H1 (cell line): Measurements from ENCODE around the gene GPR160. TPM values are rescaled to one million over a fixed set of nuclear protein-coding genes. Genes with fewer than 3 reads are reported as not detected.
A peak's percentile ranks its signal among the peaks of the same experiment; 100 is the strongest.

Experiments
- CTCF ChIA-PET: fragments of 300-600 bp; sonication (Branson Sonifier 250); formaldehyde crosslinking; loops from one replicate; lab custom pipeline; 2021; ENCODE audit not compliant: partially characterized antibody; lab: Charles Lee
- POLR2A ChIA-PET: fragments of 300-600 bp; sonication (Branson Sonifier 250); formaldehyde crosslinking; loops from one replicate; lab custom pipeline; 2021; ENCODE audit warnings: inconsistent platforms; ENCODE audit not compliant: partially characterized antibody; lab: Charles Lee
- DNase-seq, 2 experiments: peaks; one replicate each; pipeline versions ENCODE4 v3.0.0 to v3.0.0-alpha.2; 2010 to 2022; ENCODE audit warnings: low spot score in 2 of 2, low read depth in 1 of 2, mixed read lengths in 1 of 2
- FAIRE-seq: peaks from 2 replicates; lab custom pipeline; 2011; peaks lifted over from hg19 to GRCh38; lab: Jason Lieb, UNC
- H2AFZ ChIP-seq: 2 replicates; pipeline ENCODE4 v1.8.1; 2012; ENCODE audit warnings: low read length, inconsistent platforms
- H2AK5ac ChIP-seq: 2 replicates; pipeline ENCODE4 v1.6.1; 2013; ENCODE audit warnings: low read depth, low read length
- H2BK120ac ChIP-seq: replicated peaks from 2 replicates; pipeline ENCODE3; 2013; ENCODE audit warnings: low read depth, low read length, inconsistent platforms
- H2BK12ac ChIP-seq: 2 replicates; pipeline ENCODE4 v1.6.1; 2013; ENCODE audit warnings: low read depth, low read length
- H2BK15ac ChIP-seq: 2 replicates; pipeline ENCODE4 v1.6.1; 2013; ENCODE audit warnings: low read length
- H2BK20ac ChIP-seq: 2 replicates; pipeline ENCODE4 v1.6.1; 2013; ENCODE audit warnings: low read length
- H2BK5ac ChIP-seq: 2 replicates; pipeline ENCODE4 v1.6.1; 2013; ENCODE audit warnings: low read depth, low read length
- H3K14ac ChIP-seq: 2 replicates; pipeline ENCODE4 v1.6.1; 2013; ENCODE audit warnings: inconsistent platforms; ENCODE audit not compliant: insufficient read length
- H3K18ac ChIP-seq: 2 replicates; pipeline ENCODE4 v1.6.1; 2013; ENCODE audit warnings: low read length; ENCODE audit errors: extremely low read depth
- H3K23ac ChIP-seq: 2 replicates; pipeline ENCODE4 v1.6.1; 2013; ENCODE audit warnings: inconsistent platforms; ENCODE audit not compliant: insufficient read length
- H3K23me2 ChIP-seq: 2 replicates; pipeline ENCODE4 v1.6.1; 2013; ENCODE audit warnings: low read depth, low read length
- H3K27ac ChIP-seq: 2 replicates; pipeline ENCODE4 v1.6.1; 2011; ENCODE audit warnings: low read depth, low read length, inconsistent platforms
- H3K27me3 ChIP-seq, 4 experiments: replicated peaks in 1 of 4; 1 replicate in 1 of 4; 2 replicates in 3 of 4; pipeline versions ENCODE4 v1.6.1 to v1.8.1; 2011 to 2013; ENCODE audit warnings: low read length in 3 of 4, mild to moderate bottlenecking in 3 of 4, inconsistent platforms in 2 of 4, mixed read lengths in 2 of 4, moderate library complexity in 1 of 4; ENCODE audit not compliant: control insufficient read depth in 3 of 4, insufficient read depth in 3 of 4; ENCODE audit errors: extremely low read depth in 1 of 4
- H3K36me3 ChIP-seq, 4 experiments: 2 replicates each; pipeline versions ENCODE4 v1.6.1 to v1.8.1; 2011 to 2013; ENCODE audit warnings: mild to moderate bottlenecking in 4 of 4, low read length in 3 of 4, moderate library complexity in 2 of 4, control low read depth in 1 of 4, inconsistent platforms in 1 of 4; ENCODE audit not compliant: insufficient read depth in 4 of 4, control insufficient read depth in 2 of 4
- H3K4ac ChIP-seq: replicated peaks from 2 replicates; pipeline ENCODE3; 2013; ENCODE audit warnings: low read length, low read depth, mixed read lengths, inconsistent platforms; ENCODE audit not compliant: insufficient read length
- H3K4me1 ChIP-seq, 4 experiments: replicated peaks in 1 of 4; 1 replicate in 1 of 4; 2 replicates in 3 of 4; pipeline versions ENCODE4 v1.6.1 to v1.8.1; 2011 to 2013; ENCODE audit warnings: low read length in 3 of 4, inconsistent platforms in 2 of 4, mixed read lengths in 1 of 4; ENCODE audit not compliant: insufficient read depth in 4 of 4, control insufficient read depth in 3 of 4
- H3K4me2 ChIP-seq, 2 experiments: 2 replicates each; pipeline versions ENCODE4 v1.6.1 to v1.8.1; 2011 to 2013; ENCODE audit warnings: low read depth in 2 of 2, low read length in 2 of 2, control low read depth in 1 of 2, inconsistent platforms in 1 of 2, mild to moderate bottlenecking in 1 of 2; ENCODE audit not compliant: insufficient read depth in 1 of 2
- H3K4me3 ChIP-seq, 4 experiments: fragments of 200-600, 300-600 bp in 1 of 4; sonication (generic), shearing (Covaris generic), sonication (Bioruptor Twin) in 1 of 4; 2 replicates each; pipeline versions ENCODE4 v1.5.1 to v1.8.1; 2011 to 2016; ENCODE audit warnings: low read length in 4 of 4, low read depth in 3 of 4, control low read depth in 2 of 4, inconsistent platforms in 2 of 4, mild to moderate bottlenecking in 2 of 4, mixed read lengths in 1 of 4, moderate library complexity in 1 of 4; ENCODE audit not compliant: insufficient read depth in 2 of 4; ENCODE audit errors: extremely low read depth in 1 of 4
- H3K56ac ChIP-seq: replicated peaks from 2 replicates; pipeline ENCODE3; 2013; ENCODE audit warnings: low read depth, mild to moderate bottlenecking, mixed read lengths, low read length, inconsistent platforms; ENCODE audit not compliant: insufficient read length
- H3K79me1 ChIP-seq: 2 replicates; pipeline ENCODE4 v1.6.1; 2013; ENCODE audit warnings: low read depth, low read length, control low read depth
- H3K79me2 ChIP-seq, 2 experiments: 2 replicates each; pipeline versions ENCODE4 v1.6.1 to v1.8.1; 2012 to 2013; ENCODE audit warnings: low read length in 2 of 2, mild to moderate bottlenecking in 2 of 2, inconsistent platforms in 1 of 2; ENCODE audit not compliant: insufficient read depth in 2 of 2, control insufficient read depth in 1 of 2
- H3K9ac ChIP-seq, 4 experiments: replicated peaks in 1 of 4; 1 replicate in 1 of 4; 2 replicates in 3 of 4; pipeline versions ENCODE4 v1.6.1 to v1.8.1; 2011 to 2013; ENCODE audit warnings: low read depth in 3 of 4, low read length in 3 of 4, control low read depth in 2 of 4, mild to moderate bottlenecking in 2 of 4, moderate library complexity in 2 of 4, inconsistent platforms in 1 of 4; ENCODE audit errors: extremely low read depth in 1 of 4
- H3K9me3 ChIP-seq, 2 experiments: 2 replicates each; pipeline versions ENCODE4 v1.6.1 to v1.8.1; 2012 to 2013; ENCODE audit warnings: mild to moderate bottlenecking in 2 of 2, moderate library complexity in 2 of 2, control low read depth in 1 of 2, inconsistent platforms in 1 of 2, low read depth in 1 of 2, low read length in 1 of 2, mixed read lengths in 1 of 2; ENCODE audit not compliant: insufficient read depth in 2 of 2
- H4K20me1 ChIP-seq, 2 experiments: replicated peaks in 1 of 2; 2 replicates each; pipeline versions ENCODE3 to v1.8.1; 2011 to 2013; ENCODE audit warnings: inconsistent platforms in 2 of 2, low read length in 2 of 2, mild to moderate bottlenecking in 1 of 2; ENCODE audit not compliant: insufficient read depth in 2 of 2, control insufficient read depth in 1 of 2
- H4K5ac ChIP-seq: 2 replicates; pipeline ENCODE4 v1.6.1; 2013; ENCODE audit warnings: low read length, low read depth, mixed read lengths, inconsistent platforms; ENCODE audit not compliant: insufficient read length
- H4K8ac ChIP-seq: 2 replicates; pipeline ENCODE4 v1.8.0; 2013; ENCODE audit warnings: mild to moderate bottlenecking, moderate library complexity, low read length, inconsistent platforms; ENCODE audit not compliant: insufficient read depth; ENCODE audit errors: extremely low read depth
- H4K91ac ChIP-seq: replicated peaks from 2 replicates; pipeline ENCODE3; 2013; ENCODE audit warnings: low read length, mixed read lengths, inconsistent platforms; ENCODE audit not compliant: insufficient read length
- ATF3 ChIP-seq: IDR thresholded peaks from 2 replicates; pipeline ENCODE4 v1.6.1; 2011; ENCODE audit warnings: low read depth, mild to moderate bottlenecking, low read length; ENCODE audit not compliant: insufficient read depth
- BRCA1 ChIP-seq: IDR thresholded peaks from 2 replicates; pipeline ENCODE4 v1.6.1; 2012; ENCODE audit warnings: low read depth, low read length, improper control_type of control experiment
- CEBPB ChIP-seq: IDR thresholded peaks from 2 replicates; pipeline ENCODE4 v1.6.1; 2012; ENCODE audit warnings: low read depth, low read length
- KDM1A ChIP-seq: fragments of 200-600, 300-600 bp; sonication (generic); IDR thresholded peaks from 2 replicates; pipeline ENCODE4 v1.7.1; 2016; ENCODE audit warnings: mild to moderate bottlenecking, low read length, borderline replicate concordance
- NRF1 ChIP-seq: IDR thresholded peaks from 2 replicates; pipeline ENCODE4 v1.6.1; 2011; ENCODE audit warnings: mild to moderate bottlenecking, low read depth, low read length, improper control_type of control experiment
- RBBP5 ChIP-seq: IDR thresholded peaks from 2 replicates; pipeline ENCODE4 v1.7.1; 2012; ENCODE audit warnings: low read depth, mild to moderate bottlenecking, inconsistent platforms, low read length, moderate library complexity, borderline replicate concordance
- RXRA ChIP-seq: IDR thresholded peaks from 2 replicates; pipeline ENCODE4 v1.6.1; 2011; ENCODE audit warnings: low read depth, mild to moderate bottlenecking, low read length, moderate library complexity; ENCODE audit not compliant: insufficient read depth
- SIN3A ChIP-seq, 2 experiments: IDR thresholded peaks in 1 of 2; conservative IDR thresholded peaks in 1 of 2; 2 replicates each; pipeline ENCODE4 v1.6.1; 2011 to 2012; ENCODE audit warnings: low read length in 2 of 2, improper control_type of control experiment in 1 of 2, low read depth in 1 of 2, mild to moderate bottlenecking in 1 of 2
- SIX5 ChIP-seq: IDR thresholded peaks from 2 replicates; pipeline ENCODE4 v1.6.1; 2011; ENCODE audit warnings: mild to moderate bottlenecking, low read depth, low read length
- SUZ12 ChIP-seq: fragments of 200-600 bp; sonication (generic); IDR thresholded peaks from 2 replicates; pipeline ENCODE4 v1.6.1; 2012; ENCODE audit warnings: mild to moderate bottlenecking, inconsistent platforms, low read length, moderate library complexity, mixed read lengths
- TAF1 ChIP-seq: IDR thresholded peaks from 2 replicates; pipeline ENCODE4 v1.6.1; 2011; ENCODE audit warnings: mild to moderate bottlenecking, low read depth, low read length
- TAF7 ChIP-seq: optimal IDR thresholded peaks from 2 replicates; pipeline ENCODE3; 2011; ENCODE audit warnings: low read depth, mild to moderate bottlenecking, inconsistent platforms, low read length, moderate library complexity, borderline replicate concordance
- TBP ChIP-seq: IDR thresholded peaks from 2 replicates; pipeline ENCODE4 v1.6.1; 2011; ENCODE audit warnings: low read depth, low read length, improper control_type of control experiment
- TEAD4 ChIP-seq: IDR thresholded peaks from 2 replicates; pipeline ENCODE4 v1.6.1; 2012; ENCODE audit warnings: low read depth, low read length, inconsistent platforms, mixed read lengths
- WGBS, 2 experiments: shearing (Covaris generic) in 1 of 2; methylation state at CpG; one replicate each; pipeline versions ENCODE4 v1.1.6 to v1.1.7; 2013 to 2015; ENCODE audit warnings: low lambda C conversion rate in 2 of 2, mixed read lengths in 2 of 2, inconsistent platforms in 1 of 2, low coverage in 1 of 2, missing lambda C conversion rate in 1 of 2; ENCODE audit not compliant: insufficient replicate concordance in 2 of 2, insufficient coverage in 1 of 2, insufficient read length in 1 of 2; ENCODE audit errors: extremely low coverage in 1 of 2, missing lambda C conversion rate in 1 of 2; 5-methylcytosine and 5-hydroxymethylcytosine counted together
- polyA plus RNA-seq, 7 experiments: library from polyadenylated mRNA; depleted of rRNA in 3 of 7; stranded (reverse) in 5 of 7; unstranded in 2 of 7; fragments of >200 nt in 5 of 7; fragments of 200-250 nt in 2 of 7; gene quantifications; 1 replicate in 5 of 7; 2 replicates in 1 of 7; 4 replicates in 1 of 7; pipeline versions ENCODE4 v1.2.1 to v1.2.3, GENCODE V29; 2011 to 2013; ENCODE audit warnings: missing spikeins in 2 of 7, mixed read lengths in 2 of 7
- total RNA-seq: library from RNA; stranded (reverse); fragmentation: NEBNext Ultra II Directional; extraction: Animal tissue kit (Norgen Biotek cat#: 25700); gene quantifications from 2 replicates; pipeline ENCODE4 v1.2.1, GENCODE V29; 2021

Gene GPR160
- total and polyA plus RNA-seq, 2 of the 8 experiments (the other 6 are each of a cell fraction or from before 2014, with no cell fraction given): 14.3 to 16.6 TPM

- no peaks in the 10 kb centered on the region for H3K36me3 ChIP-seq
- WGBS, 2 experiments: 90% methylated on average over 6 of the region's 6 CpGs; no CpG with 5 or more reads in 1 of the 2 experiments
- no peak for TF ChIP-seq CEBPB
- no peak for TF ChIP-seq TBP
- no peak for TF ChIP-seq SIX5
- TF ChIP-seq SUZ12: no peak
- no peak for TF ChIP-seq TAF1
- TF ChIP-seq SIN3A (conservative IDR thresholded peaks at IDR 0.05 in 1 of 2, IDR thresholded peaks at IDR 0.05 in 1 of 2; ENCODE audit: low read depth in 1 of 2, low read length in 2 of 2): no peak
- no peak for TF ChIP-seq RXRA
- TF ChIP-seq BRCA1: no peak
- no peak for TF ChIP-seq TEAD4
- no peak for TF ChIP-seq ATF3
- TF ChIP-seq RBBP5: no peak
- TF ChIP-seq KDM1A: no peak
- TF ChIP-seq TAF7: no peak
- no peak for TF ChIP-seq NRF1
Observed at GRCh38 chr3:170058127-170058526, 20.3 kb downstream of the GPR160 start.

More at GRCh38 chr3:170058127-170058526, 20.3 kb downstream of the GPR160 start:
- FAIRE-seq (no peak), DNase-seq (peak in 1 of 2 experiments; percentile 39)
- Histone ChIP-seq H3K56ac (no peak overlapping the region), H2BK12ac (no peak overlapping the region), H2BK20ac (peak overlapping the region; percentile 23; the same call in 1 of the 2 replicates), H3K4ac (no peak overlapping the region), H3K4me2 (no peak overlapping the region), H3K4me3 (no peak overlapping the region), H3K27ac (no peak overlapping the region), H4K5ac (no peak overlapping the region), H3K27me3 (no peaks in the 10 kb centered on the region), H3K23ac (no peak overlapping the region), H4K20me1 (no peaks in the 10 kb centered on the region), H3K79me1 (no peaks in the 10 kb centered on the region), H2AK5ac (0 out of 2 replicates have a peak overlapping the region, but pooled peaks have one; percentile 26), H3K9me3 (no peaks in the 10 kb centered on the region), H2BK5ac (peak overlapping the region; percentile 66; the same call in 1 of the 2 replicates), H3K9ac (no peak overlapping the region), H4K8ac (no peak overlapping the region), H4K91ac (no peak overlapping the region), H2BK15ac (no peak overlapping the region), H3K18ac (no peak overlapping the region), H2BK120ac (no peak overlapping the region), H3K14ac (no peak overlapping the region), H2AFZ (no peak overlapping the region), H3K79me2 (no peaks in the 10 kb centered on the region), H3K4me1 (peaks cover 6 to 17% (median 15%) of the 10 kb centered on the region in 4 experiments), H3K23me2 (no peaks in the 10 kb centered on the region)
- POLR2A ChIA-PET: interaction anchor here (0.6 to 1.7 kb wide), 2 partner anchors 9 to 1314 kb away, joined by 3 to 4 read pairs; no protein-coding TSS in a partner anchor
- CTCF ChIA-PET: interaction anchor here (0.6 to 1.7 kb wide), 8 partner anchors 8 to 553 kb away, joined by 3 to 8 read pairs (median 3); partner anchors contain the start of gene SEC62
